CD14-positive monocyte (primary cell): ENCODE results near the gene ME3. TPM values are rescaled to one million over a fixed set of nuclear protein-coding genes. Genes with fewer than 3 reads are reported as not detected.

ENCODE experiments used
- DNase-seq, 3 donors: peaks; one replicate each; pipeline ENCODE4 v3.0.0-alpha.2; 2011 to 2022
- H2AFZ ChIP-seq: 2 replicates; pipeline ENCODE4 v1.6.0; 2012; ENCODE audit warnings: mild to moderate bottlenecking, low read depth, low read length, inconsistent platforms; ENCODE audit not compliant: insufficient read depth, poor library complexity, severe bottlenecking
- H3K27ac ChIP-seq, 2 donors: 1 replicate in 1 of 2; 2 replicates in 1 of 2; pipeline ENCODE4 v1.5.1; 2012 to 2013; ENCODE audit warnings: low read length in 2 of 2, control low read depth in 1 of 2, inconsistent platforms in 1 of 2, low read depth in 1 of 2, mild to moderate bottlenecking in 1 of 2
- H3K27me3 ChIP-seq, 2 donors: one replicate each; pipeline versions ENCODE4 v1.6.0 to v1.6.1; 2011 to 2013; ENCODE audit warnings: low read length in 2 of 2; ENCODE audit not compliant: control insufficient read depth in 2 of 2, insufficient read depth in 2 of 2
- H3K36me3 ChIP-seq, 2 donors: replicated peaks in 1 of 2; 1 replicate in 1 of 2; 2 replicates in 1 of 2; pipeline versions ENCODE4 v1.5.1 to v1.6.1; 2012 to 2013; ENCODE audit warnings: low read length in 2 of 2, control low read depth in 1 of 2, inconsistent platforms in 1 of 2, mild to moderate bottlenecking in 1 of 2; ENCODE audit not compliant: insufficient read depth in 2 of 2, control insufficient read depth in 1 of 2
- H3K4me1 ChIP-seq, 2 donors: 1 replicate in 1 of 2; 2 replicates in 1 of 2; pipeline versions ENCODE4 v1.5.1 to v1.6.1; 2012 to 2013; ENCODE audit warnings: low read length in 2 of 2, control low read depth in 1 of 2, inconsistent platforms in 1 of 2, mild to moderate bottlenecking in 1 of 2, moderate library complexity in 1 of 2; ENCODE audit not compliant: insufficient read depth in 2 of 2, control insufficient read depth in 1 of 2
- H3K4me2 ChIP-seq: replicated peaks from 2 replicates; pipeline ENCODE3; 2012; ENCODE audit warnings: low read length, moderate library complexity, mild to moderate bottlenecking; ENCODE audit not compliant: poor library complexity, severe bottlenecking; ENCODE audit errors: extremely low read depth
- H3K4me3 ChIP-seq, 3 experiments: fragments of 200-600 bp in 1 of 3; sonication (generic) in 1 of 3; replicated peaks in 1 of 3; 1 replicate in 2 of 3; 2 replicates in 1 of 3; pipeline ENCODE4 v1.5.1; 2011 to 2013; ENCODE audit warnings: low read length in 3 of 3, mild to moderate bottlenecking in 3 of 3, control low read depth in 2 of 3, low read depth in 2 of 3, inconsistent platforms in 1 of 3, moderate library complexity in 1 of 3
- H3K79me2 ChIP-seq: 2 replicates; pipeline ENCODE4 v1.6.0; 2012; ENCODE audit warnings: mild to moderate bottlenecking, control low read depth, inconsistent platforms, low read length, moderate library complexity; ENCODE audit not compliant: insufficient read depth
- H3K9ac ChIP-seq: 2 replicates; pipeline ENCODE4 v1.6.0; 2017; ENCODE audit warnings: low read length, mild to moderate bottlenecking; ENCODE audit not compliant: insufficient read depth, poor library complexity, severe bottlenecking
- H3K9me3 ChIP-seq, 2 donors: replicated peaks in 1 of 2; 1 replicate in 1 of 2; 2 replicates in 1 of 2; pipeline versions ENCODE4 v1.5.1 to v1.6.1; 2012 to 2013; ENCODE audit warnings: low read length in 2 of 2, control low read depth in 1 of 2; ENCODE audit not compliant: control insufficient read depth in 1 of 2, insufficient read depth in 1 of 2
- H4K20me1 ChIP-seq: 2 replicates; pipeline ENCODE4 v1.6.0; 2012; ENCODE audit warnings: mild to moderate bottlenecking, low read length, control low read depth, moderate library complexity; ENCODE audit not compliant: insufficient read depth
- H3K27ac Mint-ChIP-seq, 7 donors: one replicate each; pipeline ENCODE4 v1.8.0; 2020; ENCODE audit warnings: mild to moderate bottlenecking in 7 of 7, mixed read lengths in 7 of 7, moderate library complexity in 6 of 7, inconsistent platforms in 2 of 7
- H3K27me3 Mint-ChIP-seq, 3 donors: one replicate each; pipeline ENCODE4 v1.8.0; 2021 to 2022; ENCODE audit warnings: low read depth in 3 of 3, mild to moderate bottlenecking in 3 of 3, mixed read lengths in 3 of 3, moderate library complexity in 3 of 3, inconsistent platforms in 1 of 3
- H3K36me3 Mint-ChIP-seq, 2 donors: one replicate each; pipeline ENCODE4 v1.8.0; 2020; ENCODE audit warnings: mixed read lengths in 2 of 2, inconsistent platforms in 1 of 2, mild to moderate bottlenecking in 1 of 2
- H3K4me1 Mint-ChIP-seq: one replicate; pipeline ENCODE4 v1.8.0; 2020; ENCODE audit warnings: mild to moderate bottlenecking, mixed read lengths
- H3K4me3 Mint-ChIP-seq, 2 donors: one replicate each; pipeline ENCODE4 v1.8.0; 2020; ENCODE audit warnings: mild to moderate bottlenecking in 2 of 2, mixed read lengths in 2 of 2, moderate library complexity in 1 of 2
- H3K9me3 Mint-ChIP-seq, 7 donors: one replicate each; pipeline ENCODE4 v1.8.0; 2020 to 2022; ENCODE audit warnings: mixed read lengths in 7 of 7, mild to moderate bottlenecking in 6 of 7, moderate library complexity in 6 of 7, inconsistent platforms in 2 of 7
- WGBS: methylation state at CpG from one replicate; pipeline ENCODE4 v1.1.5; 2013; ENCODE audit warnings: missing lambda C conversion rate; ENCODE audit not compliant: insufficient coverage; 5-methylcytosine and 5-hydroxymethylcytosine counted together
- intact Hi-C, 2 donors: fragments of 100-400 bp; cut with micrococcal nuclease; formaldehyde crosslinking; loops; one replicate each; pipeline versions ENCODE4 v1.15.0 to v1.15.1; 2023
- polyA plus RNA-seq, 3 donors: library from polyadenylated mRNA; depleted of rRNA in 1 of 3; unstranded in 2 of 3; stranded (reverse) in 1 of 3; fragments of 300-500 nt in 2 of 3; fragments of >200 nt in 1 of 3; fragmentation: Illumina TruSeq in 2 of 3; gene quantifications; 1 replicate in 2 of 3; 2 replicates in 1 of 3; pipeline ENCODE4 v1.2.3, GENCODE V29; 2012 to 2021
- TF ChIP-seq, protein P1 (sequence below): fragments of 200-600 bp; IDR thresholded peaks from one replicate; pipeline ENCODE4 v1.8.0; 2022; ENCODE audit warnings: antibody characterized with exemption, mild to moderate bottlenecking

The ME3 gene
- polyA plus RNA-seq, 3 donors = 0.31 to 3.0 (median 0.42) TPM

DNA sequence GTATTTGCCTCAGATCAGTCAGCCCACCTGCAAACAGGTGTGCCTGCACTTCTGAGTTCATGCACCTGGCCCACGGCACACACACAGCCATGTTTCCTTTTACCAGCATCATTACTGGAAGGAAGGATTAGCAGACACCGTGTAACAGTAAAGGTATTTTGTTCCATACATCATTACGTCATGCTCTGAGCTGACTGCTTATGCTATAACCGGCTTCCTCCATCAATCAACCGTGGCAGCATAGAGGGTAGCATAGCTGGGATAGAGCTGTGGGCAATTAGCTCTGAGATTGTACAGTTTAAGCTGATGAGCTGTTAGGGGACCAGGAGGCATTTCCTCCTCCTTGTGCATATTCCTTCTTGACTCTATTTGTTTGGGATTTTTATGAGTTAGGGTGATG lies 102.4 kb downstream of the ME3 start:
- Histone ChIP-seq H3K9me3 (no peaks in the 10 kb centered on the region), H3K4me1 (no peaks in the 10 kb centered on the region), H3K36me3 (no peaks in the 10 kb centered on the region), H3K9ac (no peak overlapping the region), H4K20me1 (no peaks in the 10 kb centered on the region), H3K27ac (no peak overlapping the region), H3K27me3 (no peaks in the 10 kb centered on the region), H3K4me3 (no peak overlapping the region), H2AFZ (no peak overlapping the region), H3K79me2 (no peaks in the 10 kb centered on the region), H3K4me2 (no peak overlapping the region)
- Mint-ChIP-seq H3K4me3 (no peak overlapping the region), H3K27me3 (no peaks in the 10 kb centered on the region), H3K4me1 (no peaks in the 10 kb centered on the region), H3K9me3 (peaks cover 0 to 2% (median 0%) of the 10 kb centered on the region in 7 donors), H3K36me3 (no peaks in the 10 kb centered on the region), H3K27ac (peak overlapping the region in 1 of 7 donors; percentile 4)
- TF ChIP-seq, protein P1, sequence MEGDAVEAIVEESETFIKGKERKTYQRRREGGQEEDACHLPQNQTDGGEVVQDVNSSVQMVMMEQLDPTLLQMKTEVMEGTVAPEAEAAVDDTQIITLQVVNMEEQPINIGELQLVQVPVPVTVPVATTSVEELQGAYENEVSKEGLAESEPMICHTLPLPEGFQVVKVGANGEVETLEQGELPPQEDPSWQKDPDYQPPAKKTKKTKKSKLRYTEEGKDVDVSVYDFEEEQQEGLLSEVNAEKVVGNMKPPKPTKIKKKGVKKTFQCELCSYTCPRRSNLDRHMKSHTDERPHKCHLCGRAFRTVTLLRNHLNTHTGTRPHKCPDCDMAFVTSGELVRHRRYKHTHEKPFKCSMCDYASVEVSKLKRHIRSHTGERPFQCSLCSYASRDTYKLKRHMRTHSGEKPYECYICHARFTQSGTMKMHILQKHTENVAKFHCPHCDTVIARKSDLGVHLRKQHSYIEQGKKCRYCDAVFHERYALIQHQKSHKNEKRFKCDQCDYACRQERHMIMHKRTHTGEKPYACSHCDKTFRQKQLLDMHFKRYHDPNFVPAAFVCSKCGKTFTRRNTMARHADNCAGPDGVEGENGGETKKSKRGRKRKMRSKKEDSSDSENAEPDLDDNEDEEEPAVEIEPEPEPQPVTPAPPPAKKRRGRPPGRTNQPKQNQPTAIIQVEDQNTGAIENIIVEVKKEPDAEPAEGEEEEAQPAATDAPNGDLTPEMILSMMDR = no peak
- DNase-seq = no peak
- intact Hi-C loops = no loop called here
- WGBS = no CpG with 5 or more reads among the region's 5 CpGs

GRCh38 chr11:86569109-86569508 lies 103.3 kb downstream of the ME3 start:
- Mint-ChIP-seq H3K36me3 (no peaks in the 10 kb centered on the region), H3K4me3 (no peak overlapping the region), H3K27ac (no peak overlapping the region), H3K4me1 (no peaks in the 10 kb centered on the region), H3K9me3 (peaks cover 0 to 2% (median 0%) of the 10 kb centered on the region in 7 donors), H3K27me3 (no peaks in the 10 kb centered on the region)
- TF ChIP-seq, protein P1 = no peak
- no peak for DNase-seq
- H3K79me2 ChIP-seq = no peaks in the 10 kb centered on the region
- H3K27me3 ChIP-seq = no peaks in the 10 kb centered on the region
- no peaks in the 10 kb centered on the region for H3K4me1 ChIP-seq
- H3K36me3 ChIP-seq = no peaks in the 10 kb centered on the region
- no peak overlapping the region for H3K4me3 ChIP-seq
- H3K9me3 ChIP-seq = no peaks in the 10 kb centered on the region
- no peak overlapping the region for H3K9ac ChIP-seq
- intact Hi-C loops = no loop called here
- no peak overlapping the region for H2AFZ ChIP-seq
- H3K4me2 ChIP-seq = no peak overlapping the region
- H4K20me1 ChIP-seq = no peaks in the 10 kb centered on the region
- 88% methylated on average over 7 of the region's 7 CpGs for WGBS
- no peak overlapping the region for H3K27ac ChIP-seq
